Peyer's patch (tissue), 4 donors: Measurements from ENCODE around the gene FBXL4. TPM values are rescaled to one million over a fixed set of nuclear protein-coding genes. Genes with fewer than 3 reads are reported as not detected.

ENCODE experiments used
- DNase-seq, 3 donors: peaks; one replicate each; pipeline ENCODE4 v3.0.0-alpha.2; 2017 to 2019
- H3K27ac ChIP-seq, 4 donors: fragments of 200-600 bp; sonication (generic); one replicate each; pipeline ENCODE4 v1.5.1; 2016 to 2019
- H3K27me3 ChIP-seq, 2 donors: fragments of 200-600 bp; sonication (generic); one replicate each; pipeline ENCODE4 v1.5.1; 2019
- H3K36me3 ChIP-seq, 3 donors: fragments of 200-600 bp; sonication (generic); one replicate each; pipeline ENCODE4 v1.5.1; 2016 to 2019
- H3K4me1 ChIP-seq, 4 donors: fragments of 200-600 bp; sonication (generic); one replicate each; pipeline ENCODE4 v1.5.1; 2016 to 2019
- H3K4me3 ChIP-seq, 4 donors: fragments of 200-600 bp; sonication (generic); 1 replicate in 3 of 4; 2 replicates in 1 of 4; pipeline ENCODE4 v1.5.1; 2016 to 2019; ENCODE audit warnings: mild to moderate bottlenecking in 1 of 4
- H3K9me3 ChIP-seq, 4 donors: fragments of 200-600 bp; sonication (generic); one replicate each; pipeline ENCODE4 v1.5.1; 2016 to 2019; ENCODE audit warnings: mild to moderate bottlenecking in 1 of 4
- POLR2A ChIP-seq, 2 donors: fragments of 450-650 bp; IDR thresholded peaks; one replicate each; pipeline ENCODE4 v1.5.1; 2017; ENCODE audit warnings: antibody characterized with exemption in 2 of 2, mild to moderate bottlenecking in 2 of 2, moderate library complexity in 2 of 2
- total RNA-seq, 4 donors: library from RNA; depleted of rRNA; stranded (reverse); fragments of >200 nt; gene quantifications; one replicate each; pipeline ENCODE4 v1.1.0, GENCODE V29; 2016
- TF ChIP-seq, protein P1 (sequence below), 6 experiments: fragments of 450-650 bp in 4 of 6; fragments of 200-600 bp in 2 of 6; sonication (generic) in 1 of 6; IDR thresholded peaks; one replicate each; pipeline ENCODE4 v1.5.1; 2017 to 2019; ENCODE audit warnings: antibody characterized with exemption in 6 of 6, mild to moderate bottlenecking in 3 of 6, moderate library complexity in 1 of 6

The FBXL4 gene
- total RNA-seq, 4 donors from 2014 or later = 19.1 to 24.8 (median 21.2) TPM

DNA sequence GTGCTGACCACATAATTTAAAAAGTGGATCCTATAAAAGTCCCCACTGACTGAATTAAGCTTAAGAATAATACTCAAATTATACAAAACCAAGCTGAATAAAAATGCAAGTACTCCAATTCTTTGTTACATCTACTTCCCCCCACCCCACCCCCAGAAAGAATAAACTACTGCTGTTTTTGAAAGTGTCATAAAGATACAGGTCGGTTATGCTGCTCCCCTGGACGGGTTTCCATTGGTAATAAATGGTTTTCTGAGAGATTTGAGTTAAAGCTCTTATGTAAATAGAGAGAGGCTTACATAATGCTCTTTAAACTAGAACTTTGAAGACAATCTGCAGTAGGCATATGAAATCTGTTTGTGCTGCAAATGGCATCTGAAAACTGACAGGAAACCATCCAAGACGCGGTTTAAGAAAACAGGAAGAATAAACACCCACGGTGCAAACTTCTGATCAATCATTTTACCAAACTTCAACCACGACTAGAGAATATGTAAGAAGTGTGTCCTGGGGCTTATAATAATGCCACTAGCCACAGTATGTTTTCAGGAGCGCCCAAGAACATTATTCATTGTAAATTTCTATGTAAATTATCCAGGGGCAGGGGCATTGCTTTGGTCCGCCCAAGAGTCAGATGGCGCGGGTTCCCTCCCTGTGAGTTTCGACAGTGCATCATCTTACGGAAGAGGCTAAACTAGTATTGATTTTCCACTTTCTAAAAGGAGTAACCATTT is 124.2 kb downstream of the FBXL4 start:
- no peak overlapping the region for H3K27ac ChIP-seq
- H3K27me3 ChIP-seq = peaks cover 0 to 53% of the 10 kb centered on the region in 2 donors
- H3K9me3 ChIP-seq = no peaks in the 10 kb centered on the region
- H3K4me3 ChIP-seq = no peak overlapping the region
- H3K4me1 ChIP-seq = peaks cover 0 to 23% (median 0%) of the 10 kb centered on the region in 4 donors
- DNase-seq = no peak
- TF ChIP-seq, protein P1, sequence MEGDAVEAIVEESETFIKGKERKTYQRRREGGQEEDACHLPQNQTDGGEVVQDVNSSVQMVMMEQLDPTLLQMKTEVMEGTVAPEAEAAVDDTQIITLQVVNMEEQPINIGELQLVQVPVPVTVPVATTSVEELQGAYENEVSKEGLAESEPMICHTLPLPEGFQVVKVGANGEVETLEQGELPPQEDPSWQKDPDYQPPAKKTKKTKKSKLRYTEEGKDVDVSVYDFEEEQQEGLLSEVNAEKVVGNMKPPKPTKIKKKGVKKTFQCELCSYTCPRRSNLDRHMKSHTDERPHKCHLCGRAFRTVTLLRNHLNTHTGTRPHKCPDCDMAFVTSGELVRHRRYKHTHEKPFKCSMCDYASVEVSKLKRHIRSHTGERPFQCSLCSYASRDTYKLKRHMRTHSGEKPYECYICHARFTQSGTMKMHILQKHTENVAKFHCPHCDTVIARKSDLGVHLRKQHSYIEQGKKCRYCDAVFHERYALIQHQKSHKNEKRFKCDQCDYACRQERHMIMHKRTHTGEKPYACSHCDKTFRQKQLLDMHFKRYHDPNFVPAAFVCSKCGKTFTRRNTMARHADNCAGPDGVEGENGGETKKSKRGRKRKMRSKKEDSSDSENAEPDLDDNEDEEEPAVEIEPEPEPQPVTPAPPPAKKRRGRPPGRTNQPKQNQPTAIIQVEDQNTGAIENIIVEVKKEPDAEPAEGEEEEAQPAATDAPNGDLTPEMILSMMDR (IDR thresholded peaks at IDR 0.05) = no peak
- TF ChIP-seq POLR2A (IDR thresholded peaks at IDR 0.05) = no peak
- H3K36me3 ChIP-seq = no peaks in the 10 kb centered on the region

DNA sequence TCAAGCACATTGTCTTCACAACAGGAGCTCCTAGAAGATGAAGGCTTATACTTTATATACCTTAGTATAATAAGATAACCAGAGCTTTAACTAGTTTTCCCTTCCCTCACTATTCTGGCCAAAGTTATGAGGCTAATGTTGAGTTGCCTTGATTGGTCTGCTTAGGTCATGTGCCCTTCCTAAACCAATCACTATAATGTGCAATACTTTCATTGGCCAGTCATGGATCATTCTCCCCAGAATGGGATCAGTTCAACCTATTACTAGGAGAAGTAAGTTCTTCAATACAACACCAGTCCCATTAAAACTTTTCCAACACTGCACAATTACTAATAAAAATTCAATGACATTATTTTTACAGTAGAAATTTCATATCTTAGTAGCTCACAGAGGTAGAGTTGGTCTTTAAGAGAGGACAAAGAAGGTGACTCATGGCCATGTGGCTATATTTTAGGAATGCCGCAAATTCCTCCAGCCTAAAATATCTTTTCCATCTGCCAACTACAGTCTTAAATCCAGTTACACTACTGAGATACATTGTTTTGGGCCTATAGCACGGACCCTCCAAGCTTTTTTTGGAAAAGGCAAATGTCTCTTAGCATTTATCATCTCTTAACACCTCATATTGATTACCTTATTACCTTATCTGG is 125.9 kb downstream of the FBXL4 start:
- peaks cover 0 to 36% of the 10 kb centered on the region in 2 donors for H3K27me3 ChIP-seq
- no peak overlapping the region for H3K27ac ChIP-seq
- H3K4me1 ChIP-seq = peaks cover 0 to 10% (median 0%) of the 10 kb centered on the region in 4 donors
- DNase-seq = no peak
- no peaks in the 10 kb centered on the region for H3K9me3 ChIP-seq
- no peak overlapping the region for H3K4me3 ChIP-seq
- TF ChIP-seq POLR2A (IDR thresholded peaks at IDR 0.05) = no peak
- TF ChIP-seq, protein P1 (IDR thresholded peaks at IDR 0.05) = no peak
- H3K36me3 ChIP-seq = no peaks in the 10 kb centered on the region

Other genes starting within 250 kb of the FBXL4 start
- gene POU3F2, start 113.4 kb downstream of the FBXL4 start, total RNA-seq = not detected